Memory B cell (primary cell): ENCODE measurements around the gene HSD17B1.
"Not testable (repeated sequence)": the region's sequence is repeated elsewhere in the genome, so short reads cannot be mapped to it uniquely, and the experiment has no call there.

Experiments used
- ATAC-seq: fragments of 150-1000 bp; cut with Tn5 transposase; 2 replicates; pipeline ENCODE4 v1.10.0; 2021; ENCODE audit warnings: low read depth, mild to moderate bottlenecking, moderate library complexity
- DNase-seq, 2 donors: peaks; one replicate each; pipeline ENCODE4 v3.0.0; 2022; ENCODE audit warnings: low spot score in 2 of 2
- H3K27ac Mint-ChIP-seq: one replicate; pipeline ENCODE4 v1.8.0; 2022; ENCODE audit warnings: mild to moderate bottlenecking, moderate library complexity, mixed read lengths
- H3K27me3 Mint-ChIP-seq: one replicate; pipeline ENCODE4 v1.8.0; 2022; ENCODE audit warnings: mixed read lengths
- H3K36me3 Mint-ChIP-seq: one replicate; pipeline ENCODE4 v1.8.0; 2022; ENCODE audit warnings: mild to moderate bottlenecking, mixed read lengths
- H3K4me1 Mint-ChIP-seq: one replicate; pipeline ENCODE4 v1.8.0; 2022; ENCODE audit warnings: mixed read lengths
- H3K4me3 Mint-ChIP-seq: one replicate; pipeline ENCODE4 v1.8.0; 2022; ENCODE audit warnings: mild to moderate bottlenecking, moderate library complexity, mixed read lengths
- H3K9me3 Mint-ChIP-seq: one replicate; pipeline ENCODE4 v1.8.0; 2022; ENCODE audit warnings: mixed read lengths

Gene HSD17B1

DNA sequence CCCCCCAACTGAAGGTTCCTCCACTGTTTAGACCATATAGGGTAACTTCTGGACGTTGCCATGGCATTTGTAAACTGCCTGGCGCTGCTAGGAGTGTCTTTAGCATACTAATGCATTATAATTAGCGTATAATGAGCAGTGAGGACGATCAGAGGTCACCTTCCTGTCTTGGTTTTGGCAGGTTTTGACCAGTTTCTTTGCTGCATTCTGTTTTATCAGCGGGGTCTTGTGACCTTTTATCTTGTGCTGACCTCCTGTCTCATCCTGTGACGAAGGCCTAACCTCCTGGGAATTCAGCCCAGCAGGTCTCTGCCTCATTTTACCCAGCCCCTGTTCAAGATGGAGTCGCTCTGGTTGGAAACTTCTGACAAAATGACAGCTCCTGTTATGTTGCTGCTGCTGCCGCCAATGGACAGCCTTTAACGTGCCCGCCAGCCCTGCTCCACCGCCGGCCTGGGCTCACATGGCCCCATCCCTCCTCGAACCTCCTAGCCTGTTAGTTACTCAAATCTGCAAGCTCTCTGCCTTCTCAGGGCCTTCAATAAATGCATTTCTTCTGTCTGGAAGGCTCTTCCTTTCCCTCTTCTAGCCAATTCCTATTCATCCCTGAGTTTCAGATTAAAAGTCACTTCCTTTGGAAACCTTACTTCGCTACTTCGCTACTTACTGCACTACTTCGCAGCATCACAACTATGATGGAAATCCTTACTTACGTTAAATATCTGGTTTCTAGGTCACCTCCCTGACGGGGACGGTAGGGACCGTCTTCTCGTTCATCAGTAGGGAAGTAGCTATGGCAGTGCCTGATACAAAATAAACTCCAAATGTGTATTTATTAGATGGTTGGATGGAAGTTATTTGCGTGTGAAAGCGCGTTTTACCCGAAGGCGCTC, 17.3 kb upstream of the HSD17B1 start:
- peaks cover 24% of the 10 kb centered on the region for H3K4me1 Mint-ChIP-seq
- H3K36me3 Mint-ChIP-seq: peaks cover 2% of the 10 kb centered on the region
- peak overlapping the region; percentile 92 for H3K27ac Mint-ChIP-seq
- peak; percentile 20 for ATAC-seq
- H3K9me3 Mint-ChIP-seq: no peaks in the 10 kb centered on the region
- no peaks in the 10 kb centered on the region for H3K27me3 Mint-ChIP-seq
- peak overlapping the region; percentile 85 for H3K4me3 Mint-ChIP-seq
- no peak for DNase-seq

- DNase-seq (peak; percentile 82 to 91), ATAC-seq (peak; percentile 88)
- Mint-ChIP-seq H3K4me1 (peaks cover 20% of the 10 kb centered on the region), H3K4me3 (peak within 1 kb of the TSS; percentile 88), H3K36me3 (peaks cover 2% of the 10 kb centered on the region), H3K27ac (peak within 1 kb of the TSS; percentile 92), H3K27me3 (no peaks in the 10 kb centered on the region), H3K9me3 (no peaks in the 10 kb centered on the region)
Observed at GRCh38 chr17:42536048-42536371, 16.7 kb upstream of the HSD17B1 start, which contains the start of gene NAGLU. TSS of gene NAGLU (plus strand) at chr17:42536241. CDS start at chr17:42536273, 32 bp downstream.

DNA sequence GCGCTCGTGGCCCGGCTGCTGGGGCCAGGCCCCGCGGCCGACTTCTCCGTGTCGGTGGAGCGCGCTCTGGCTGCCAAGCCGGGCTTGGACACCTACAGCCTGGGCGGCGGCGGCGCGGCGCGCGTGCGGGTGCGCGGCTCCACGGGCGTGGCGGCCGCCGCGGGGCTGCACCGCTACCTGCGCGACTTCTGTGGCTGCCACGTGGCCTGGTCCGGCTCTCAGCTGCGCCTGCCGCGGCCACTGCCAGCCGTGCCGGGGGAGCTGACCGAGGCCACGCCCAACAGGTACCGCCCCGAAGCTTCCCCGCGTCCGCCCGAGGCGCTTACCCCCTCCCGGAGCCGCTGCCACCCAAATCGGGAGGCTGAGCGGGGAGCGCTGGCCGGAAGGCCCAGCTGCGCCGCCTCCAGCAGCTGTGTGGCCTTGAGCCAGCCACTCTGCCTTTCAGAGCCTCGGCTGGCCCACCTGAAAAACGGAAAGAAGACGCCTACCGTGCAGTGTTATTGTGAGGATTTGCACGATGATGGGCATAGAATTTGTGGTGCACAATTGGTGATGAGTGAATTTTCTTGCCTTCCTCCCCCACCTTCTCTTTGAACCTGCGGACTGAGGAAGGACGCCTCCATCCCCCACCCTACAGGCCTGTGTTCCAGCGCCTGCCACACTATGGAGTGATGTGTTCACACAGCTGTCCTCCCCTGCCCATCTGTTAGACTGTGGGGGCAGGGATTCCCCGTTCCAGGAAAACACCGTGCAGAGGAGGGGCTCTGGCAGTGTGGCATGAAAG, 16.2 kb upstream of the HSD17B1 start:
- Mint-ChIP-seq H3K4me1 (peaks cover 18% of the 10 kb centered on the region), H3K27ac (peak overlapping the region; percentile 92), H3K4me3 (peak overlapping the region; percentile 88), H3K36me3 (peaks cover 4% of the 10 kb centered on the region), H3K27me3 (no peaks in the 10 kb centered on the region), H3K9me3 (no peaks in the 10 kb centered on the region)
- DNase-seq (peak in 1 of 2 donors; percentile 48), ATAC-seq (peak; percentile 55)

GRCh38 chr17:42537156-42537805, 15.4 kb upstream of the HSD17B1 start:
- H3K4me3 Mint-ChIP-seq: peak overlapping the region; percentile 88
- ATAC-seq (no peak), DNase-seq (no peak)
- peaks cover 16% of the 10 kb centered on the region for H3K4me1 Mint-ChIP-seq
- H3K27me3 Mint-ChIP-seq: no peaks in the 10 kb centered on the region
- H3K27ac Mint-ChIP-seq: no peak overlapping the region
- H3K9me3 Mint-ChIP-seq: no peaks in the 10 kb centered on the region
- peaks cover 4% of the 10 kb centered on the region for H3K36me3 Mint-ChIP-seq

DNA sequence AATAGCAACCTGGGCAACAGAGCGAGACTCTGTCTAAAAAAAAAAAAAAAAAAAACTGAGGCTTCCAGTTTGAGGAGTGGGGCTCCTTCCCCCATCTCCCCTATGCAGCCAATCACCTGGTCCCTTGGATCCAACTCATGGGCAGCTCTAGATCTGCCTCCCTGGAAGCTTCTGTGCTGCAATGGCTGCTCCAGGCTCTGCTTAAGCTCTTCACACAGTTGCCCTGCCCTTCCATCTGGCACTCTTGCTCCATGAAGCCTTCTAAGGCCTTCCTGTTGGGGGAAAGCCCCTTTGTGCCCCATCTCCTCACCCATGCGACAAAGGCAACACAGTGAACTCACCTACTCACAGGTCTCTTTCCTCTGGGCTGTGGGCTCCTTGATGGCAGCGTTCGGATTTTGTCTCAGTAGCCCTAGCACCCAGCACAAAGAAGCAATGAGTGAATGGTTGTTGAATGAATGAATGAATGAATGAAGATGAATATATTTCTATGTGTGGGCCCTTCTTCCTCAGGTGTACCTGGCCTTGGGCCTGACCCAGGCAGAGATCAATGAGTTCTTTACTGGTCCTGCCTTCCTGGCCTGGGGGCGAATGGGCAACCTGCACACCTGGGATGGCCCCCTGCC, 14.8 kb upstream of the HSD17B1 start:
- DNase-seq: no peak
- H3K36me3 Mint-ChIP-seq: peaks cover 4% of the 10 kb centered on the region
- H3K27me3 Mint-ChIP-seq: no peaks in the 10 kb centered on the region
- peaks cover 16% of the 10 kb centered on the region for H3K4me1 Mint-ChIP-seq
- peak overlapping the region; percentile 21 for H3K27ac Mint-ChIP-seq
- no peak for ATAC-seq
- H3K9me3 Mint-ChIP-seq: no peaks in the 10 kb centered on the region
- peak overlapping the region; percentile 78 for H3K4me3 Mint-ChIP-seq

DNA sequence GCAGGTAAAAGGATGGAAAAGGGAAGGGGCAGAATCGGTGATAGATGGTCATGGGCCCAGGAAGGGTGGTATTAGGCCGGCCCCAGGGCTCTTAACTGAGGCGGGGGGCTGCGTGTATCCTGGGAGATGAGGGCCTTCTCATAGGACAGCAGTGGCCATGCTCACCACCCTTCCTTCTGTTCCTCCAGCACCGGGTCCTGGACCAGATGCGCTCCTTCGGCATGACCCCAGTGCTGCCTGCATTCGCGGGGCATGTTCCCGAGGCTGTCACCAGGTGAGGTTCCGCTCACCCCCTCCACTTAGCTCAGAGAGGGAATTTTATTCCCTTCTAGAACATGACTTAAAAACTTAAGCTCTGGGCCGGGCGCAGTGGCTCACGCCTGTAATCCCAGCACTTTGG, 14.2 kb upstream of the HSD17B1 start:
- DNase-seq (no peak), ATAC-seq (no peak)
- no peak overlapping the region for H3K27ac Mint-ChIP-seq
- no peaks in the 10 kb centered on the region for H3K9me3 Mint-ChIP-seq
- peaks cover 14% of the 10 kb centered on the region for H3K4me1 Mint-ChIP-seq
- H3K4me3 Mint-ChIP-seq: no peak overlapping the region
- no peaks in the 10 kb centered on the region for H3K27me3 Mint-ChIP-seq
- peaks cover 4% of the 10 kb centered on the region for H3K36me3 Mint-ChIP-seq

DNA sequence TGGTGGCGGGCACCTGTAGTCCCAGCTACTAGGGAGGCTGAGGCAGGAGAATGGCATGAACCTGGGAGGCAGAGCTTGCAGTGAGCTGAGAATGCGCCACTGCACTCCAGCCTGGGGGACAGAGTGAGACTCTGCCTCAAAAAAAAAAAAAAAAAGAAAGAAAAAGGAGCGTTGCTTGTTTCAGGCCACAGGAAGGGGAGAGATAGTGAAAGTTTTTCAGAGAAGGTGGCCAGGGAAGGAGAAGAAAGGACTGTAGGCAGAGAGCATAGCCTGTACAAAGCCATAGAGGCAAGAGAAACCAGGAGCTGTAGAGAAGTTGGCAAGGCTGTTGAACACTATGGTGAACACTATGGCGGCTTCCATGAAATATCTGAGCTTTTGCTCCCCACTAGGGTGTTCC, 12.2 kb upstream of the HSD17B1 start:
- not testable (repeated sequence) for H3K4me3 Mint-ChIP-seq, H3K36me3 Mint-ChIP-seq, DNase-seq, H3K9me3 Mint-ChIP-seq, ATAC-seq, H3K27ac Mint-ChIP-seq, H3K27me3 Mint-ChIP-seq
- peaks cover 11% of the 10 kb centered on the region for H3K4me1 Mint-ChIP-seq

DNA sequence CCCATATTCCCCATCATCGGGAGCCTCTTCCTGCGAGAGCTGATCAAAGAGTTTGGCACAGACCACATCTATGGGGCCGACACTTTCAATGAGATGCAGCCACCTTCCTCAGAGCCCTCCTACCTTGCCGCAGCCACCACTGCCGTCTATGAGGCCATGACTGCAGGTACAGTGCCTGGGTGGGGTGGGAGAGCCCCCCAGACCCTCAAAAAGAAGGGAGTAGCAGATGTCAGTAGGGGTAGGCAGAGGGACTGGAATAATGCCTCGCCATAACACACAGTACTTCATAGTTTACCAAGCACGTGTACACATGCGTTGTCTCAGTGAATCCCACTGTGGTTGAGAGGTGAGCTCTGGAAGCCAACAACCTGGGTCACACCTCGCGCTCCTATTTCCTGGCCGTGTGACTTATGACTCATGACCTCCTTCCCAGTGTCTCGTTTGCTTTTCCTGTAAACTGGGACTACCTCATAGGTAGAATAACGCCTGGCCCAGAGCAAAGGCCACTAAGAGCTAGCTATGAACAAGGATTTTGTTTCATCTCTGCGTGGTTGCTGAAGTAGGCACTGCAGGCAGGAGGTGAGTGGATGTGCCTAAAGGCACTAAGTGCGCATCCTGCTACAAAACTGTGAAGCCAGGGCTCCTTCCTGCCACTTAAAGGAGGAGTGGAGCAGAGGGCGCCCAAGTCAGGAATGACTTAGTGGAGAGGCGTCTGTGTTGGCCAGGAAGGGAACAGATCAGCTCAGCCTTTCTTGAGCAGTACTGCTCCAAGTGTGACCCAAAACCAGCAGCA, 11.5 kb upstream of the HSD17B1 start:
- peaks cover 9% of the 10 kb centered on the region for H3K4me1 Mint-ChIP-seq
- H3K9me3 Mint-ChIP-seq: no peaks in the 10 kb centered on the region
- H3K4me3 Mint-ChIP-seq: no peak overlapping the region
- ATAC-seq: no peak
- H3K27ac Mint-ChIP-seq: no peak overlapping the region
- DNase-seq: no peak
- peaks cover 4% of the 10 kb centered on the region for H3K36me3 Mint-ChIP-seq
- no peaks in the 10 kb centered on the region for H3K27me3 Mint-ChIP-seq

GRCh38 chr17:42543190-42544079, 9.3 kb upstream of the HSD17B1 start:
- peaks cover 4% of the 10 kb centered on the region for H3K36me3 Mint-ChIP-seq
- no peaks in the 10 kb centered on the region for H3K4me1 Mint-ChIP-seq
- no peak for ATAC-seq
- H3K27ac Mint-ChIP-seq: no peak overlapping the region
- no peak overlapping the region for H3K4me3 Mint-ChIP-seq
- H3K27me3 Mint-ChIP-seq: no peaks in the 10 kb centered on the region
- no peaks in the 10 kb centered on the region for H3K9me3 Mint-ChIP-seq
- no peak for DNase-seq

DNA sequence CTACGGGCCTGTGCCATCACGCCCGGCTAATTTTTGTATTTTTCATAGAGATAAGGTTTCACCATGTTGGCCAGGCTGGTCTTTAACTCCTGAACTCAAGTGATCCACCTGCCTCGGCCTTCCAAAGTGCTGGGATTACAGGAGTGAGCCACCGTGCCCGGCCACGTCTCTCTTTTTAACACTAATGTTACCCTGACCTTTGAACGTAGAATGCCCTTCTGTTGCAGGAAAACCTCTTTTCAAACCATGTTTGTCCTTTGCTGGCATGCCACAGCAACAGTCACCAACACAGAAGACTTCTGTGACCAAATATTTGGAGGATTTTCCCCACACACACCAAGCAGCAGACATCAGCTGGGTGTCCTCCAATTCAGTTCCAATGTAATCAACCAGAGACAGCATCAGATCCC, 7.8 kb upstream of the HSD17B1 start:
- Mint-ChIP-seq H3K27ac (no peak overlapping the region), H3K27me3 (no peaks in the 10 kb centered on the region), H3K4me3 (no peak overlapping the region), H3K4me1 (peaks cover 6% of the 10 kb centered on the region), H3K36me3 (peaks cover 2% of the 10 kb centered on the region), H3K9me3 (no peaks in the 10 kb centered on the region)
- no peak for ATAC-seq
- DNase-seq: no peak

- not testable (repeated sequence) for H3K9me3 Mint-ChIP-seq, H3K36me3 Mint-ChIP-seq, ATAC-seq, H3K4me3 Mint-ChIP-seq, DNase-seq, H3K4me1 Mint-ChIP-seq, H3K27me3 Mint-ChIP-seq, H3K27ac Mint-ChIP-seq
Observed at GRCh38 chr17:42545755-42546505, 6.8 kb upstream of the HSD17B1 start.

- Mint-ChIP-seq H3K4me1 (peaks cover 12% of the 10 kb centered on the region), H3K9me3 (no peaks in the 10 kb centered on the region), H3K36me3 (no peaks in the 10 kb centered on the region), H3K4me3 (peak overlapping the region; percentile 39), H3K27ac (no peak overlapping the region), H3K27me3 (no peaks in the 10 kb centered on the region)
- ATAC-seq: no peak
- DNase-seq: no peak
Observed at GRCh38 chr17:42547001-42547461, 5.7 kb upstream of the HSD17B1 start.
